Forelimb muscle (tissue), 1 donor: Measurements from ENCODE around the gene TDRD7. TPM values are rescaled to one million over a fixed set of nuclear protein-coding genes. Genes with fewer than 3 reads are reported as not detected.

Experiments used
- DNase-seq: peaks from one replicate; pipeline ENCODE4 v3.0.0-alpha.2; 2013; ENCODE audit warnings: low read depth
- polyA plus RNA-seq: library from polyadenylated mRNA; unstranded; fragments of 120-200 nt; gene quantifications from one replicate; pipeline ENCODE4 v1.2.1, GENCODE V29; 2013; ENCODE audit not compliant: insufficient read length

The TDRD7 gene
- polyA plus RNA-seq, 1 donor: 4.4 TPM

DNA sequence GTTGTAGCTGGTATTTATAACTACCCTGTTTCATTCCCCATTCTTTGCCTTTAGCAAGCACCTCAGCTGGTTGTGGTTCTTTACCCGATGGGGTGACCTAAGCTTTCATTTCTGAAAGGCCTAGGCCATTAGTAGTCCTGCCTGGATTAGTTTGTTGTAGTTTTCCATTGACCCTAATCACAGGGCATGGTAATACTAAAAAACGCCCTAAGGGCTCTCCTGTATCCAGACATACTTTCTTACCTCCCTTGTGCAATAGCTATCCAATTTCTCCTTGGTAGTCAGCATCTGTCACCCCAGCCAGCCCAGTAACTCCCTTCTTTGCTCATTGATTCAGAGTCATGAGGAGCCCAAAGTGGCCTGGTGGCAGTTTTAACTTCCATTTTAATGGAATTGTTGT is 113.6 kb downstream of the TDRD7 start:
- no peak for DNase-seq

DNA sequence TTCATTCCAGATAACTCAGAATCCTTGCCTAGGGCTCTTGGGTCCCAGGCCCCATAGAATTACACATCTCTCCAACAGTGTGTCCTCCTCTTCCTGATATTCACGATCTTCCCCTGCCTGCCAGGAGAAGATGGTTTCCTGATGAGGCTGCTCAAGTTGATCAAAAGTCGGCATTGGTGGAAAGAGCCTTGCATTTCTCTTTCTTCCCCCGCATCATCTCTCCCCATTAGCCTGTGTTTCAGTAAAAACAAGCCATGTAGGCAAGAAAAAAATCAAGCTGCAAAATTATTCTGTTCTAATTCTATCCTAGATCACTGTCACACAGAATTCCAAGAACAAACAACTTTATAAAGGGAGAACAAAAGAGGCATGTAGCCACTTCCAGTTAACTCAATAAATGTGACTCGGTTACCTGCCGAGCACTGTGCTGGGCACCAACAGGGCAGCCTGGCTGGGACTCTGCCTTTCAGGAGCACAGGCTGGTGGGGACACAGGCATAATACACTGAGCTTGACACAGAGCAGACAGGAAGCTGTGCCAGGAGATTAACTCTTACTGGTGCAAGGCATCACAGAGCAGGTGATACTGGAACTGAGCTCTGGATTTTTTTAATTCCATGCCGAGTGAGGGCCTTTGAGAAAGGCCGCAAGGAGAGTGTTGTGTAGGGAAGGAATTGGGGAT is 115.1 kb downstream of the TDRD7 start:
- DNase-seq: no peak

DNA sequence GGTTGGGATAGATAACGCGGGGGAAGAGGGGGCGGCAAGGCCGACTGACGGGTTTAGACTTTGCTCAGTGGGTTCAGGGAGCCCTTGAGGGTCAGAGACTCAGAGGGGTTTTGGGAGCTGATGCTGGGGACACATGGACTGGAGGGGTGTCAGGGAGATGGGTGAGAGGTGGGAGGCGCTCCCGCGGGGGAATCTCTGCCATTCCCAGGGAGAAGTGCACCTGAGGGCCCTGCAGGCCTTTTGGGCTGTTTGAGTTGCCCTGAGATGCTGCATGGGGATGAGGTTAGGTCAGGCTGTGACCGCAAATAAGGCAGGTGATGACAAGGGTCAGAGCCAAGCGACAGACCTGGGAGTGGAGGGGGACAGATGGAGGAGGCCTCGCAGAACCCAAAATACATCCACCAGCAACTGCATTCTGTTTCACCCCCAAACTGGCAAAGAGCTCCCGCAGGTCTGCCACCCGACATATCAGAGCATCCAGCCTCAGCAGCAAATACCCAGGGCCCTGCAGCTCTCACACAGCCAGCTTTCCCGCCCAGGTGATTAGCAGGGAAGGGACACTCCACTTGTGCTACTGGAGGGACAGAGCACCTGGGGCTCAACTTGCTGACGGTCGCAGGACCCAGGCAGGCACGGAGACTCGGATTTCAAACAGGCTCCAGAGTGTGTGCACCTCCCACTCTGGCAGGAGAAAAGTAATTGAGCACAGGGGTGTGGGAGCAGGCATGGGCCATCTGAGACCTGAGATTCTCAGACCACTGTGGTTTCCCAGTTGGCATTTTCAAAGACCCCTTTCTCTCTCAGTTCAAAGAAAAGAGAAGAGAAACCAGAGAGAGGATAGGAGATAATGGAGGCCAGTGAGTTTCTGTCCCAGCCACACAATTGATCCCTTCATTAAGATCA is 116.0 kb downstream of the TDRD7 start:
- no peak for DNase-seq

DNA sequence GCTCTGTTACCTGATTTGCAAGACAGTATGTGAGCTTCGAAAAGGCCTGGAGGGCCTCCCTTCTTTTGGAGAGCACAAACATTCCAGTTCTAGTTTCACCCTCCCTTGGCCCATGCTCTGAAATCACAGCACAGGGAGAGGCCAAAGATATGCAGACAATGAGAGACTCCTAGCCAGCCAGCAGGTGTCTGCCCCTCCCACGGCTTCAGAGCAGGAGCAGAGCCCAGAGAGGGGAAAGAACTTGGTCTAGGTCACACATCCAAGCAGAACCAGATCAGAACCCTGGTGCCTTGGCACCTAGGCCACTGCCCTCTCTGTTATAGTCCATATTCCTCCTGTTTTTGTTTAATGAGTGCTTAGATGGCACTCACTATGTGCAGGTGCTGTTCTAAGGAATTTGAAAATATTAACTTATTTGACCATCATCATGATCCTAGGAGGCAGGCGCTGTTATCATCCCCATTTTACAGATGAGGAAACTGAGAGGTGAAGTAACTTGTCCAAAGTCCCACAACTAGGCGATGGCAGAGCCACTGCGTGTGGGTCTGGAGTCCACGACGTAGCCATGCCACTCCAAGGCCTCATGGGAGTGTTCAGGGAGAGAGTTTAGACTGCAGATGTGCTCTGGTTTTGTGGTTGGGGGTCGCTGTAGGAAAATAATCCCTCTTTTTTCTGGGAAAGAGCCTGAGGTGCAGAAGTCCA is 116.8 kb downstream of the TDRD7 start:
- DNase-seq: no peak

DNA sequence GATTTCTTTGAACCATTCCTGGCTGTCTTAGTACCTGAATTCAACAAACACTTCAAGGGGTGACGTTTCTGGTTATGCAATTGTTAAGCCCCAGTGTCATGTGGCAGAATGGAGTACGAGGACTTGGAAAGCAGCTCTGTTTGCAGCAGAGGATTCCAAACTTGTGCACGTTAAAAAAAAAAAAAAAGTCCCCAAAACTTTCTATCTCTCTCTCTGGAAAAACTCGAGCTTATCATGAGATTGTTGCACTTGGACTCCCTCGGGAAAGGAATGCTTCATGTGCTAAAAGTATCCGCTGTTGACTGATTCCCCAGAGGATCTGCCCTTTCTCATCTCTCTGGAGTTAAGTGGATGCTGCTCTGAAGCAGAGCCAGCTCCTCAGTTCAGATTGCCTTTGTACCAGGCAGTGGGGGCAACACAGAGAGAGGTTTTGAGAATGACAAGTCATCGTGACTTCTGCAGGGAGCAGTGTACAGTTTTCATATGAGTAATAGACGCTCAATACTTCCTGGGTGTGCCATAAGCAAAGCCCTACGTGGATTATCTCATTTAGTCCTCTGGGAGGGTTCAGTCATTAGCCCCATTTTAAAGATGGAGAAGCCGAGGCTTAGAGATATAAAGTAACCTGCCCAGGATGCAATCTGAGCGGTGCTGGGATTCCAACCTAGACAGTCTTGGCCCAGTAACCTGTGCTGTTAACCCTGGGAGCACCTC is 117.6 kb downstream of the TDRD7 start:
- DNase-seq: no peak

DNA sequence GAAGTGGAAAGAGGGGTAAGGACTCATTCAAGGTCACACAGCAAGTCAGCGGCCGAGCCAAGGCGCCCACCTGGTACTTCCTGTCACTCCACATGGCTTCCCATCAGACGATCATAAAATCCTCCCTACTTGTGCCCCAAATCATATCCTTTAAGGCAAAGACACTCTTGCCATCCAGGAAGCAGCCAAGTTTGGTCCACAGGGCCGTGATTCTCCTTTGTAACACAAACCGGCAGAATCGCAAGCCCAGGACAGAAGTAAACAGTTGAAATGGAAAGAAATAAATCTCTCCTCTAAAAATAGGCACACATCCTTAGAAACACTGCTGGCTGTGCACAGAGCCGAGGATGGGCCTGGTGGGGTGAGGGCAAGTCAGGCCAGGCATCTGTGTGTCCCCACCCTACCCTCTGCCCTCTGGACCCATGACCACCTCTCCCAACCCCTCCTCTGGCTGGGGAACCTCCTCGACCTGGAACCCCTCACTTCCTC is 120.0 kb downstream of the TDRD7 start:
- no peak for DNase-seq

DNA sequence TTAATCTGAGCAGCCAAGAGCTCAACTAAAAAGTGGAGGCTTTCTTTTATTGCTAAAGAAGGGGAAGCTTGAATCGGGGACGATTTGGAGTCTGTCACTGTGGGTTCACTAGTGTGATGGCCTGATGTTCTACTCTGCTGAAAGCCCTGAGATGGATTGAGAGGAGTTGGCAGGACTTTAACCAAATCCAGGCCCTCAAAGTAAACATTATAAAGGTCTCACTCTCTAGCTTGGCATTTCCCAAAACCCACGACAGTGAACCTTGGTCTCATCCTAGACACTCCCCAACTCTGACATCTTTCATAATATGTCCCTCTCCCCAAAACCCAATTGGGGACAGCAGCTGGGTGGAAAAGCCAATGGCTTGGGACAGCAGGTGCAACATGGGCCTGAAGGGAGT is 122.3 kb downstream of the TDRD7 start:
- no peak for DNase-seq

DNA sequence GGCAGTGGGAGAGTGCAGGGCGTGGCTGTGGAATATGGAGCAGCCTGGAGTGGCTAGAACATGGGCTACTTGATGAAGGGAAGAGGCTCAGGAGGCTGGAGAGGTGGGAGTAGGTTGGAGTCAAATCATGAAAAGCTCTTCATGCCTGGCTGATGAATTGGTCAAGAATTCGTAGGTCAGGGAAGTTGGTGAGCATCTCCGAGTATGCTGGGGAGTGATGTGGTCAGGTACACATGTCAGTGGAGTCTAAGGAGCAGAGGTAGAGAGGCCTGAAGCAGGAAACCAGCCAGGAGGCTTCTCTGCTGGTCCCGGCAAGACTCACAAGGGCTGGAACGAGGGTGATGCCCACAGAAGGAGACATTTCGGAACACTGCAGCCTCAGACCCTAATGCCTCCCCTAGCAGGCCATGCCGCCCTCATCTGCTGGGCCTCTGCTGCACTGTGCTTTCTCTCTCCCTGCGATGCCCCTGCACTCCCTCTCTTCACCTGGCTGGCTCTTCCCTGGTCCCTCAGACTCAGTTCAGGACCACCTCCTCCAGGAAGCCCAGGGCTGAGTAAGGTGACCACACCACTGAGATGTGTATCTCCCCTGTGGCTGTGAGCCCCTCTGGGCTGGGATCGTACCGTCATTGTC is 123.2 kb downstream of the TDRD7 start:
- DNase-seq: no peak

DNA sequence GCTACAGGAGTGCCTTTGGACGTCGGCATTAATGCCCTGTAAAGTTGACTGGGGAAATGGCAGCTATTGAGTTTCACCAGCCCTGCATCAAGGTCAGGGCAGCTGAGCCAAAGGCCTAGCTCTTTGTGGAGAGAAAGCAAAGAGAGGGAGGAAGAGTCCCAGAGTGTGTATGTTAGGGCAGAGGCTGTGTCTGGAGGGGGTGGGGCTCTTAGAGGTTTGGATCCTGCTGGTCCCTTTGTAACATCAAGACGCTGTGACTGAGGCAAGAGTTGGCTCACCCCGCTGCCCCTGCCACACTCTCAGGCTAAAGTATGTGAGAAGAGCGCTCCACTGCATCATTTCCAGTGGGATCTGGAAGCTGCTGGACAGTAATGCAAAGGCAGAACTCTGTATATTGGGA is 123.9 kb downstream of the TDRD7 start:
- DNase-seq: no peak

DNA sequence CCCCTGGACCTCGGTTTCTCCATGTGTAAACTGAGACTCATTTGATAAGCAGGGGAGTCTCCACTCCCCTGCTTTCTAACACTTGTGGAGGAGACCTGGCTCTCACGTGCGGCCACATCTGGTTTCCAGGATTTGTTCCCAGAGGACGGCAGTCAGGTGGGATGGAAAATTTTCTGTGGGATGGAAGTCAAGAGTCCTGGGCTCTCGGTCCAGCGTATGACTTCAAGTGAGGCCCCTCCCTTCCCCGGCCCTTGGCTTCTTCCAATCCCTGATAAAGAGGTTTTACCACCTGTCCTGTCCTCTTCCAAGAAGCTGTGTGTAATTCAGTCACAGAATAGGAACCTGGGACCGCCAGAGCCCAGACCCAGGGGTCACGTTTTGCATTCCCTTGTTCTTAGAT is 124.6 kb downstream of the TDRD7 start:
- DNase-seq: no peak

DNA sequence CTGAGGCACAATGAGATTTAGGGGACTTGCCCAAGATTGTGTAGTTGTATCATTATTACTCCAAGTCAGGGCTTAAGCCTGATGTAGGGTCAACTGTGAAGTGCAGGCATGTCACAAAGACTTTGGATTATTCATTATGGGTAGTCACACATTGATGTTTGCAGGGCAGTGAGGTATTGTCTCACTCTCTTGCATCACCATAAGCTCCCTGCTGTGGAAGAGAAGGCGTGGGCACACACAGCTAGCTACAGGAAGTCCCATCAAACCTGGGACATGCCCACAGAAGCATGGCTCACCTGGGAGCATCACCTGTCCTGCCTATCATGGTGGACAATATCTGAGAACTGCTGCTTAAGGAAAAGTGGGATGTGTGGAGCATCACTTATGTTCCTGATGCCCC is 131.7 kb downstream of the TDRD7 start:
- no peak for DNase-seq

DNA sequence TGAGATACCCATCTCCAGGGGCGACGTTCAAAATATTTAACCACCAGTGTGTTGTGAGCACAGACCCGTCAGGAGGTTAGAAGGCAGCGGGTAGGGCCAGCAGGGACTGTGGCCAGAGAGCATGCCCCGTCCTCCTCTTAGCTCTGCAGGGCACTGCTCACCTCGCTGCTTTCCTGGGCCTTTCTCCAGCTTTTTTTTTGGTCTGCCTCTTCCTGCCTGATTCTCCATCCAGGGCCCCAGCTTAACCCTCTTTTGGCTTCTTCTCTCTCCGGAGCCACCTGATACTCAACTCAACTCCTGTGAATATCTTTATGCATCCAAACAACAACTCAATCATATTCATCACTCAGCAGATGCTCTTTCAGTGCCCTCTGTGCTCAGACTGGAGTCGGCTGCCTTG is 133.6 kb downstream of the TDRD7 start:
- no peak for DNase-seq

Other genes starting within 250 kb of the TDRD7 start
- gene CCDC180, start 104.4 kb upstream of the TDRD7 start, polyA plus RNA-seq: 8.8 TPM
- 151 TPM for gene TMOD1, start 89.6 kb downstream of the TDRD7 start, polyA plus RNA-seq
- gene TSTD2, start 221.3 kb downstream of the TDRD7 start, polyA plus RNA-seq: 25.2 TPM
- gene NCBP1, start 221.7 kb downstream of the TDRD7 start, polyA plus RNA-seq: 33.0 TPM